Inflammatory macrophage treated with lipopolysaccharide for 1 hour (primary cell): ENCODE data around the gene RERE.

Source experiments
- DNase-seq, 2 donors: peaks; one replicate each; pipeline ENCODE4 v3.0.0-alpha.2; 2020 to 2022

The RERE gene

DNA sequence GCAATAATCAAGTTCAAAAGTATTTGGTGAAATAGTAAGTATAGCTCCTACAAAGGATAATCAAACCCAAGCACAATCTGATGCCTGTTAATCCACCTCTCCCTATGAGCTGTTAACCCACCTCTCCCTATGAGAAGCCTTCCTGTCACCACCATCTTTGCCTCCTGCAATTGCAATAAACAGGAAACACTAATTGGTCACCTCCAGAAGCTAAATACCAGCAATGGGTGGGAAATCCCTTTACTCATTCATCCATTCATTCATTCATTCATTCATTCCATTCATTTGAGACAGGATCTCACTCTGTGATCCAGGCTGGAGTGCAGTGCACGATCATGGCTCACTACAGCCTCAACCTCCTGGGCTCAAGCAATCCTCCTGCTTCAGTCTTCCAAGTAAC is 132.8 kb downstream of the RERE start:
- no peak for DNase-seq

GRCh38 chr1:8682573-8682972 is 134.9 kb downstream of the RERE start:
- no peak for DNase-seq

GRCh38 chr1:8681911-8682310 is 135.5 kb downstream of the RERE start:
- DNase-seq, result no peak

DNA sequence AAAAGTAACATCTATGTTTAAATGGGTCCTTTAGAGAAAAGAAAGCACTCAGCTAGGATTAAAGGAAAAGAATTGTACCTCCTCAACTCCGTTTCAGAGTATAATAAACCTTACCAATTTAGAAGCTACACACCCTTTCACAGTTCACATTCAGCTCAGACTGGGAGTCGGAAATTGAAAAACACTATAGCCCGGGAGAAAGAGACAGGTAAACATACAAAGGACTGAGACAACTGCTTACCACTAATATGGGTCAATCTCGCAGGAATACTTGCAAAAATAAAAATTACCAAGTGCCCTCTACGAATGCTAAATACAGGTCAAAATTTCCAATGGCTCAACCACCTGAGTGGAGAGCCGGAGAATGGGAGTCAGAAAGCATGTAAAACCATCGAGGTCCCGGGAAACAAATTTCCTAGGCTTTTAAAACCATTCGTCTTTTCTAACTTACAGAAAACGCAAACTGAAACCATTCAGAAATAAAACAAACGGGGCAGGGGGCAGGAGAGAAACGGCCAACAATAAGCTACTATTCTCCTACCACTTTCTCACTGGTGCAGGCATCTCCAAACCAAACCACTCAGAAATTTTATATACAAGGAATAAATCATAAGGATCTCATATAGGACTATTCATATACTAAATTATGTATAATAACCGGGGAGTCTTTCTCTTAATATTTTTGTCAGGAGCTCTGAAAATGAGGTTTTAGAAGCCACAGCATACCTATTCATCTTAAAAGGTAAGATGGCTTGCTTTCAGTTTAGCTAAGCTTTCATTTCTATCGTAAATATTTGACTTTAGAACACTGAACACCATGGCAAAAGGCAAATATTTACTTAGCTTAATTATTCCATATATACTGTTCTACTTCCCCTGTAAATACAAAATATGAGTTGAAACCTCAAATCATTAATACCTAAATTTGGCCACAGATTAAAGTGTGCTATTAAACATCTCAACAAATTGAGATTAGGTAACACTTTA is 136.5 kb downstream of the RERE start:
- DNase-seq, result no peak

GRCh38 chr1:8679929-8680663 is 137.3 kb downstream of the RERE start:
- no peak for DNase-seq

GRCh38 chr1:8679395-8679800 is 138.0 kb downstream of the RERE start:
- DNase-seq, result peak in 1 of 2 donors; percentile 56

GRCh38 chr1:8678673-8679394 is 138.6 kb downstream of the RERE start:
- no peak for DNase-seq

- no peak for DNase-seq
Observed at GRCh38 chr1:8677782-8678181, 139.7 kb downstream of the RERE start.

DNA sequence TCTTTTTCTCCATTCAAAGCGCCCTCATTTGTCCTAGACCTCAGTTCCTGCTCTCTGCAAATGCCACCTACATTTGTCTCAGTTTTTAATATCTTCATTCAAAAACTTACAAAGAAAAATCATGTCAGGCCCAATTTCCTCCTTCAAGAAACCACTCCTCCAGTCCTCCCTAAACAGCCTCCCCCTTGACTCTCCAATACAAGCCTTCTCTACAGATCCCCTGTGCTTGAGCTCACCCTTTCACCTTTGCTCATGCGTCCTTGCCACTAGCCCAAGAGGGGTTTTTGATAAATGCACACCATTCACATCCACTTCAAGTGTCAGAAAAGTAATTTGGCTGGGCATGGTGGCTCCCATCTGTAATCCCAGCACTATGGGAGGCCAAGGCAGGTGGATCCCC is 140.6 kb downstream of the RERE start:
- no peak for DNase-seq

- DNase-seq, result no peak
Observed at GRCh38 chr1:8676072-8676471, 141.4 kb downstream of the RERE start.

DNA sequence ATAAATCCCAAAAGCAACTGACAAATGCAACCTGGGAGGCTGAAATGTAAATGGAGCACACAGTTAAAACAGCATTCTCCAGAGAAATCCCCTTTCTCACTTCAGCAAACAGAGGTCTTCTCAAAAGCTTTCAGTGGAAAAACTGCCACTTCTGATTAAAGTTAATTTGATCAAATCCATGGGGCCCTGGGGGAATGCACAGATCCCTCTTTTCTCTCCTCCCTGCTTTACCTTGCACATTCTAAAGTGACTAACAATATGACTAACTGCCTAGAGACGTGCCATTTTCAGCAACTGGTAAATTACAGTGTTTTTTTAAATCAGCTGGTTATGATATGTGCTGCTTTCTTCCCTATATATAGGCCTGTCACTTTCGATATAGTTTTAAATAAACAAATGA is 142.5 kb downstream of the RERE start:
- DNase-seq, result no peak

GRCh38 chr1:8674481-8674880 is 143.0 kb downstream of the RERE start:
- DNase-seq, result no peak

DNA sequence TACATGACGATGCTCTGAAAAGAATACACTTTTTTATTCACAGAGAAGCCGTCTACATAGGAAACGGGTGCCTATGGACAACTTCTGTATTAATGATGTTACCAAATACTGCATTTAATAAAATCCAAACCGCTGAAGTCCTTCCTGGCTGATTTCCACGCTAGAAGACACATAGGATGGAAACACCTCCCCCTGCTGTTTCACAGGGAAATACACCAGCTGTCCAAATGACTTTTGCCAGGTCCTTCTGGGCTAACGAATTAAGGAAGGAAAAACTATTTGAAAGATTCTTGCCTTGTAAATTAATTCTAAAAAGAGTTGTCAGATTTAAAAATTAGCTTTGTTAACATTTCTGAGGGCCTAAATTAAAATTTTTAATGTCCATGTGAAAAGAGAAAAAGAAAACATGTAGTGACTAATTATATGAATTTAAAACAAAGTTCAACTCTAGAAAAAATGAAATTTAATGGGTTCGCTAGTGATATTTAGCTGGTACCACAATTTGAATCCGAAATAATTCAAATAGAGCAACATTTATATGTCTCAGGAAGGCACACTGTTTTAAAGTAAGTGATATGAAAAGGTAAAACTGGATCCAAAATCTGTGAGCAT is 146.0 kb downstream of the RERE start:
- peak; percentile 44 to 74 for DNase-seq

GRCh38 chr1:8670371-8670818 is 147.0 kb downstream of the RERE start:
- DNase-seq, result no peak

- DNase-seq, result no peak
Observed at GRCh38 chr1:8669606-8670335, 147.7 kb downstream of the RERE start.

GRCh38 chr1:8667869-8668594 is 149.4 kb downstream of the RERE start:
- no peak for DNase-seq

GRCh38 chr1:8666389-8667167 is 150.9 kb downstream of the RERE start:
- no peak for DNase-seq

DNA sequence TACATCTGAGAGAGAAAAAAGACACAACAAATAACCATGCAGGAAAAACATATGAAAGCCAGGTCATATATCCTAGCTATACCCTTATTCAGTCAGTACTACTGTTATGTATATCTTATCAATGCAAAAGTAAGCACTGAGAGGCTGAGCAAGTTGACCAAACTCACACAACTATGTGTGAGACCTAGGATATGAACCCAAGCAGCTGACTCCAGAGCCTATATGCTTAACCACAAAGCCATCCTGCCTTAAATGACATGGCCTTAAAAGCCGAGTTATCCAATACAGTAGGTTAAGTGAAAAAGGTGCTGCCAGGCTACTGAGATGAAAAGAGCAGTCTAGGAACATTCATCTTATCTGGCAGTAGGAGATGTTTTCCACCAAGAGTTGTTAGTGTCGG is 151.6 kb downstream of the RERE start:
- no peak for DNase-seq

DNA sequence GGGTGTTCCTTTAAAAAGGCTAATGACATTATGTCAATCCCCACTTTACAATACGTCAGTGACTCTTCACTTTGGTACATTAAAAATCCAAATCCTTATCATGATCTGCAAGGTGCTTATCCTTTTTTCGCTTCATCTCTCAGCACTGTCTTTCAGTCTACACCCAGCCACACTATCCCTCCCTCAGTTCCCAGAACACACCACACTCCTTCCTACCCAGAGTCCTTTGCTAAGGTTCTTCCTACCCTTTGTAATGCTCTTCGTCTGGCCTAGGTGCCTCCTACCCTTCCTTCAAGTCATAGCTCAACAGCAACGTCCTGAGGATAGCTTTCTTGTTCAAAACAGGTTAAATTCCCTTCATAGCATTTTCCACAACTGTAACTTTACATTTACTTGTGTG is 152.6 kb downstream of the RERE start:
- no peak for DNase-seq

DNA sequence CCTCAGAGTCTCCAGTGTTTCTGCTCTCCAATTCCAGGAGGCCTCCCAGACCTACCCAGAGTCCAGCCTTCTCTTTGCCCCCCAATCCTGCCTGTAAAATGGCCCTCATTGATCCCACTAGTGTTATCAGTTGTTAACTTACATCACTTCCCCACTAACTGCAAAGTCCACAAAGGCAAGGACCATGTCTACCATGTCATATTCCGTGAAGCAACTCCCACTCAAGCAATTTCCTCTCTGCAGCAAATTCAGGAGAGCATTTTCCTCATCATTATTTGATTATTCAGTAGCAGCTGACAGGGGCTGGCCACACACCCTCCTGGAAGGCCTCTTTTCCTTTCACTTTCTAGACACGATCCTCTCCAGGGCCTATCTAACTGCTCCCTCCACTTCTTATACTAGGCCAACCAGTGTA is 153.5 kb downstream of the RERE start:
- DNase-seq, result peak; percentile 68 to 83
